Measurements from ENCODE around the gene CREB3L1. TPM values are rescaled to one million over a fixed set of nuclear protein-coding genes. Genes with fewer than 3 reads are reported as not detected.

Gene CREB3L1, protein sequence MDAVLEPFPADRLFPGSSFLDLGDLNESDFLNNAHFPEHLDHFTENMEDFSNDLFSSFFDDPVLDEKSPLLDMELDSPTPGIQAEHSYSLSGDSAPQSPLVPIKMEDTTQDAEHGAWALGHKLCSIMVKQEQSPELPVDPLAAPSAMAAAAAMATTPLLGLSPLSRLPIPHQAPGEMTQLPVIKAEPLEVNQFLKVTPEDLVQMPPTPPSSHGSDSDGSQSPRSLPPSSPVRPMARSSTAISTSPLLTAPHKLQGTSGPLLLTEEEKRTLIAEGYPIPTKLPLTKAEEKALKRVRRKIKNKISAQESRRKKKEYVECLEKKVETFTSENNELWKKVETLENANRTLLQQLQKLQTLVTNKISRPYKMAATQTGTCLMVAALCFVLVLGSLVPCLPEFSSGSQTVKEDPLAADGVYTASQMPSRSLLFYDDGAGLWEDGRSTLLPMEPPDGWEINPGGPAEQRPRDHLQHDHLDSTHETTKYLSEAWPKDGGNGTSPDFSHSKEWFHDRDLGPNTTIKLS
- polyA plus RNA-seq (ENCODE audit: insufficient read length in 3 of 3) = 10 to 100 TPM; 11.7 to 18.9 (median 16.6) TPM
- long read RNA-seq, donor 1, partial matches to known transcripts = 5 of 7 reads
- long read RNA-seq, donor 1, other reads (novel, unspliced or antisense) = 0 of 7 reads
- long read RNA-seq, donor 2 = 0 reads
- long read RNA-seq, donor 3, transcript CREB3L1-206 (12 exons, 2,687 nt) = major isoform, 6 of 11 reads
- long read RNA-seq, donor 3, partial matches to known transcripts = 5 of 11 reads
- long read RNA-seq, donor 3, other reads (novel, unspliced or antisense) = 0 of 11 reads
- long read RNA-seq, donor 4, partial matches to known transcripts = 0 of 1 reads
- long read RNA-seq, donor 4, other reads (novel, unspliced or antisense) = 0 of 1 reads
- long read RNA-seq, donor 5 = 0 reads
- long read RNA-seq, donor 6, partial matches to known transcripts = 0 of 1 reads
- long read RNA-seq, donor 6, other reads (novel, unspliced or antisense) = 0 of 1 reads
- long read RNA-seq, donor 7, partial matches to known transcripts = 0 of 1 reads
- long read RNA-seq, donor 7, other reads (novel, unspliced or antisense) = 0 of 1 reads
- long read RNA-seq, donor 8, partial matches to known transcripts = 0 of 2 reads
- long read RNA-seq, donor 8, other reads (novel, unspliced or antisense) = 0 of 2 reads
- long read RNA-seq, donor 9 = 0 reads
- long read RNA-seq, donor 10, partial matches to known transcripts = 0 of 2 reads
- long read RNA-seq, donor 10, other reads (novel, unspliced or antisense) = 0 of 2 reads
- long read RNA-seq, donor 11 = 0 reads
- long read RNA-seq, donor 12, partial matches to known transcripts = 0 of 1 reads
- long read RNA-seq, donor 12, other reads (novel, unspliced or antisense) = 0 of 1 reads
- long read RNA-seq, donor 13 = 0 reads
- long read RNA-seq, donor 14, partial matches to known transcripts = 0 of 3 reads
- long read RNA-seq, donor 14, other reads (novel, unspliced or antisense) = 0 of 3 reads
- long read RNA-seq, donor 15, partial matches to known transcripts = 0 of 1 reads
- long read RNA-seq, donor 15, other reads (novel, unspliced or antisense) = 0 of 1 reads
- long read RNA-seq, donor 16, transcript CREB3L1-206 (12 exons, 2,687 nt) = major isoform, 6 of 7 reads
- long read RNA-seq, donor 16, partial matches to known transcripts = 0 of 7 reads
- long read RNA-seq, donor 16, other reads (novel, unspliced or antisense) = 0 of 7 reads

GRCh38 chr11:46277622-46278386 lies at the start of gene CREB3L1:
Gene CREB3L1, plus strand, starts transcription at chr11:46277662. Its CDS starts 450 bp downstream, at chr11:46278112.
- no peak for DNase-seq (ENCODE audit: extremely low read depth in 1 of 11, low read depth in 9 of 11, low spot score in 4 of 11)

DNA sequence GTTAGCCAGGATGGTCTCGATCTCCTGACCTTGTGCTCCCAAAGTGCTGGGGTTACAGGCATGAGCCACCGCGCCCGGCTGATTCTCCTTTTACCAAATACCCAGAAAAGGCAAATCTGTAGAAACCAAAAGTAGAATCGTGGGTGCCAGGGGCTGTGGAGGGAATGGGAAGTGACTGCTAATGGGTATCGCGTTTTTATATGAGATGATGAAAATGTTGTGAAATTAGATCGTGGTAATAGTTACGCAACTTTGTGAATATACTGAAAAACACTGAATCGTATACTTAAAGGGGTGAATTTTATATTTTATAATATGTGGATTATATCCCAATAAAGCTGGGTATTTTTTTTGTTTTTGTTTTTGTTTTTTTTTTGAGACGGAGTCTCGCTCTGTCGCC lies 48.2 kb upstream of the CREB3L1 start:
- DNase-seq (ENCODE audit: extremely low read depth in 1 of 11, low read depth in 9 of 11, low spot score in 4 of 11) = no peak

GRCh38 chr11:46234311-46234710 lies 43.2 kb upstream of the CREB3L1 start:
- DNase-seq (ENCODE audit: extremely low read depth in 1 of 11, low read depth in 9 of 11, low spot score in 4 of 11) = peak in 1 of 11 donors; percentile 47

DNA sequence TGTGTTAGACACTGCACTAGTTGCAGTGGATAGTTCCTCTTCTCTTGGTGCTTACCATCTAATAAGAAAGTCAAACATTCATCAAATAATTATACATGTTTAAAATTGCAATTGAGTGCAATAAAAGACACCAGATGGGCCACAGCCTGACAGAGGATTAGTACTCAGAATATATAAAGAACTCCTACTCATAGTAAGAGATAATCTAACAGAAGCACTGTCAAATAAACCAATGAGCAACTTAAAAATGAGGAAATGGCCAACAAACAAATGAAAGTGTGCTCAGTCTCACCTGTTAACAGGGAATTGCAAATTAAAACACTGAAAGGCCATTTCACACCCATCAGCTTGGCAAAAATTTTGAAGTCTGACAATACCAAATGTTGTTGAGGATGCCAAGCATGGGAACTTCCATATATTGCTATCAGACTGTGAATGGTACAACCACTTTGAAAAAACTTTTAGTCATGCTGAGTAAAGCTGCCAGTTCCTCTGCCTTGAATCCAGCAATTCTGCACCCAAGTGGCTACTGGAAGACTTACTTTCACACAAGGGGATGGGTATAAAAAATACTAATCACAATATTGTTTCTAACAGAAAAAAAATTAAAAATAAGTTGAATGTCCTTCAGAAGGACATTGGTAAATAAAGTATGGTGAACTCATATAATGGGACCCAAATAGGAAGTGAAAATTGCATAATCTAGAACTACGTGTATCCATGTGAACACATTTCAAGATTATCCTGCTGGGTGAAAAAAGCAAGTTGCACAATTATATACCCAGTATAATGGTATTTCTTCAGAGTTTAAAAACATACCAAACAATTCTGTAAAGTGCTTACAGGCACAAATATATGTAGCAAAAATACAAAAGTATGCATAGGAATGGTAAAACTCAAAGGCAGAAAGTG lies 41.4 kb upstream of the CREB3L1 start:
- DNase-seq (ENCODE audit: extremely low read depth in 1 of 11, low read depth in 9 of 11, low spot score in 4 of 11) = no peak

DNA sequence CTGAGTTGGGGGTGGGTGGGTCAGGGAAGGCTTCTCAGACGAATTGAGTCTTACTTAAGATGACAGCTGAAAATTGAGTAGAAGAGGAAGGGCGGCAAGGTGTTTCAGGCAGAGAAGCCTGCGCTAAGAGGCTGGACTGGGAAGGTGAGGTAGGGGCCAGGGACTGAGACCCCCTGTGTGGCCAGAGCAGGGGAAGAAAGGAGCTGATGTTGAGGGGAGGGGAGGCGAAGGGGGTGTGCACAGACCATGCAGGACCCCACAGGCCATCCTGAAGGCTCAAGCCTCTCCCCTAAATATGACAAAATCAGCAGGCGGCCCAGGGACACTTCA lies 40.6 kb upstream of the CREB3L1 start:
- DNase-seq (ENCODE audit: extremely low read depth in 1 of 11, low read depth in 9 of 11, low spot score in 4 of 11) = no peak

DNA sequence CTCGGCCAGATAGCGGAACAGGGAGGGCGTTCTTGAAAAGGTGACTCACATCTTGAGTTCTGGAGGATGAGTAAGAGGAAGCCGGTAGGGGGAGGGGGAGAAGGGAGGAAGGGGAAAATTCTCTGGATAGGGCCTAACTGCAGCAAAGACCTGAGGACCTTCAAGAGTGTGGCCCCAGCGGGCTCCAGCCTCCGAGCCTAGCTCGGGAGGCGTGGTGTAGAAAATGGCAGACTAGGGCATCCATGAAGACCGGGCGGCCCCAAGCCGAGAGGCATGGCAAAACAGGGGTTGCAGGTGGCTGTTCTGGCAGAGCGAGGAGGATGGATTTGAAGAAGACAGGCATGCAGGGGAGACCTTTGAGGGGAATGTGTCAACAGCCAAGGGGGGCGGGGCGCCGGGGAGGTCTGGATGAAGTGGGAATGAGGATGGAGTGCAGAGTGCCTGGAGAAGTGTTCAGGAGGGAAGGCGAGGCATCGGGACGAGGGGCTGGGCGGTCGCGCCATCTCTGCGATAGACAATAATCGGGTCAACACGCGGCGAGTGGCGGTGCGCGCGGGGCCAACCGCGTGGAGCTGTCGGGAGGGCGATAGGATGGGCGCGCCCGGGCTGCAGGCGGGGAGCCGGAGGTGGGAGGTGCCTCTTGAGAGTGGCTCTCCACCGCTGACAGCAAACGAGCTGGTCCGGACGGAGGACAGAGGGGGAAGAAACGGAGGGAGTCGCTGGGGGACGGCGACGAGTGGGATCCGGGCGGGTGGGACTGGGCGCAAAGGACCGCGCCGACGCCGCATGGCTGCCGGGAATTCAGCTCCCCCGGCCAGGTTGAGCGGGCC lies 40.0 kb upstream of the CREB3L1 start:
- DNase-seq (ENCODE audit: extremely low read depth in 1 of 11, low read depth in 9 of 11, low spot score in 4 of 11) = peak in 1 of 11 donors; percentile 32

- DNase-seq (ENCODE audit: extremely low read depth in 1 of 11, low read depth in 9 of 11, low spot score in 4 of 11) = peak in 3 of 11 donors; percentile 17 to 60 (median 35)
These were observed 39.1 kb upstream of the CREB3L1 start for GRCh38 chr11:46238078-46238966.

DNA sequence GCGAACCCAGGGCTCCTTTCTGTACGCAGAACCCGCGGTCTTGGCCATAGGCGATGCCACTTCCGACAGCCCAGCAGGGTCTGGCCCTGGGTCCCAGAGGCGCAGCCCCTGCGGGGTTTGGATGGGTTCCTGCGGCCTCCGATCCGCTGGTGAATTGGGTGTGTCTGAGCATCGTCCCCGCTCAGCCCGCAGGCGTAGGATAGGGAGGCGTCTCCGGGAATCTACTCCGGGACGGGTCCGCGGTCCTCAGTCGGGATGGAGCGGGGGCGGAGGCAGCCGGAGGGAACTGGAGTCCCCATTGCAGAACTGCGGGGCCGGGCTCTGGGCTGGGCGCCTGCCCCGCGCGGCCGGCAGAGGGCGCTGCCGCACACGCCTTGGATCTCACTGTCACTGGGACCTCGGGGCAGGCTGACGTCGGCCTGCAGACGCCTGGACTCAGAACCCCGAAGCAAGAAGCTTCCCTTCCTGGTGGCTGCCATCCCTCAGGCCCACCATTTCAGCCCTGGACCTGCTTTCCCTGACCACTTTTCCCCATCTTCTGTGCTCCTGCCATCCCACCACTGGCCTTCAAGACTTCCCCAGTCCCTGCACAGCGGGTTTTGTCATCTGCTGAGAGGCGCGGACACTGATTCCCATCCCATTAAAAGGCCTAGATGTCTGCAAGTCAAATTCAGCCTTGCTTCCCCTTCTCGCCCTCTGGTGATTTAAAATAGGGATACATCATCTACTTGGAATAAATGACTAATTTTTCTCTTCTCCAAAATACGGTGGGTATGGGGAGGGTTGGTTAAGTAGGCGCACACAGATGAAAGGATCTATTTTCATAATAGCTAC lies 38.3 kb upstream of the CREB3L1 start:
- DNase-seq (ENCODE audit: extremely low read depth in 1 of 11, low read depth in 9 of 11, low spot score in 4 of 11) = peak; percentile 61 to 83 (median 80)

DNA sequence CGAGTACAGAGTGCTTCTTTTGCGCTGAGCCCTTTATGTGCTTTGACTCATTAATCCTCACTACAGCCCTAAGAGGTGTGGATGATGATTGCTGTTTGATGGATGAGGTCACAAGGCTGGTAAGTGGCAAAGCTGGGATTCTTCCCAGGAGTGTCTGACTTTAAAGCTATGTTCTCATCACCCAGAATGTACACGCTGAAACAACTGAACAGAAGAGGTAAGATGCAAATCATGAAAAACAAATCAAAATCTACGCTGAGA lies 37.7 kb upstream of the CREB3L1 start:
- DNase-seq (ENCODE audit: extremely low read depth in 1 of 11, low read depth in 9 of 11, low spot score in 4 of 11) = no peak

DNA sequence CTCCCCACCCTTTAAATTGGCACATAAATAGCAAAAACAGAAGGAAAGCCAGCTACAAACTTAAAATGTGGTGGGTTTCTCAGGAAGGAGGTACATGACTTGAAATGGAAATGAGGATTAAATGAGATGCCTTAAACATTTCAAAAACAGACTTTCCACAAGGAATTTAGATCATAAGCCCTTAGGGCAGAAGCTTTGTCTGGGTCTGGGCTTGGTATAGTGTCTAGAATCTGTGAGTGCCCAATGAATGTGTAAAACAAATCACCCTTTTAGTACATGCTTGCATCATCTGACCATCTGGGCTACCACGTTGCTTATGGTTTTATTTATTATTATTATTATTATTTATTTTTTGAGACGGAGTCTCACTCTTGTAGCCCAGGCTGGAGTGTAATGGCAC lies 37.1 kb upstream of the CREB3L1 start:
- DNase-seq (ENCODE audit: extremely low read depth in 1 of 11, low read depth in 9 of 11, low spot score in 4 of 11) = no peak

- DNase-seq (ENCODE audit: extremely low read depth in 1 of 11, low read depth in 9 of 11, low spot score in 4 of 11) = no peak
These were observed 36.6 kb upstream of the CREB3L1 start for GRCh38 chr11:46240861-46241260.

DNA sequence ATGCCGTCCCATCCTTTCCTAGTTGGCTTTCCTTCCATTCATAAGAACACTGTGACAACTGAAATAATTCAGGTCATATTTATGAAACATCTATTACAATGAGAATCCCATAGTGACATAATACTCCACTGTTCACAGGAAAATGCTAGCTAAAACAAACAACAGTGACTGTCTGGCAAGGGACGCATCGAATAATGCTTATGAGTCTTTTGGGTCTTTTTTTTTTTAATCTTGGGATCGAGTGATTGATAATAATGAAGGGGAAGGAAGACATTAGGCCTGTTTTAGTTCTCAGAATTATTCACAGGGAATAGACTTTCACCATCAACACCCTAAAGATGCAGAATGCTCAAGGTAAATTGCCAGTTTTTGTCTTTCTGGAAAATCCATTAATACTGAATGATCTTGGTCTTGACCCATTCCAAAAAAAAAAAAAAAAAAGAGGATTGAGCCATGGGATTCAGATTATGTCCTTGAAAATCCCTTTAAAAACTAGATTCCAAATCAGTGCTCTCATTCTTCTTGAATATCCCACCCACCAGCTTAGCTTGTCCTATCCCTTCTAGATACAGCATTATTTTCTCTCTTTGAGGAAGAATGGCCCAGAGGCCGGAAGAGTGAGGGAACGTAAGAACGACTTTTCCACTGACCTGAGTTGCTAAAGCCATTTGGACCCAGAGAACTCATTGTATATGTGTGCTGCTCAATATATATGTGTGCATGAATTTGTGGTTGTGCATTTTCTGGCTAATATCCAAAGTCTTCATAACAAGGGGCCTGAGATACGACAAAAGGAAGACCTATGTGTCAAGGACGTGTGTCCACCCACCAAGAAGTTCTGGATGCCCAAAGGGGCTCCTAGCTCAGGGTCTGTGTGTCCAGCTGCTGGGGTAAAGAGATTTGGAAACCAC lies 35.2 kb upstream of the CREB3L1 start:
- no peak for DNase-seq (ENCODE audit: extremely low read depth in 1 of 11, low read depth in 9 of 11, low spot score in 4 of 11)
